ENCODE measurements around the gene TNFRSF14. TPM values are rescaled to one million over a fixed set of nuclear protein-coding genes. Genes with fewer than 3 reads are reported as not detected.

TNFRSF14 gene
- total RNA-seq, 1 experiment from 2014 or later = not detected

- Histone ChIP-seq H3K9me3 (replicated peaks) (no peaks in the 10 kb centered on the region), H3K36me3 (peaks cover 71% of the 10 kb centered on the region), H3K27me3 (no peaks in the 10 kb centered on the region), H3K27ac (no peak overlapping the region), H3K4me1 (no peaks in the 10 kb centered on the region), H3K4me3 (no peak overlapping the region)
- DNase-seq = no peak
Measured at GRCh38 chr1:2518528-2518927, 37.6 kb upstream of the TNFRSF14 start.

- H3K27ac ChIP-seq = no peak overlapping the region
- no peak for DNase-seq
- no peaks in the 10 kb centered on the region for H3K27me3 ChIP-seq
- H3K36me3 ChIP-seq = peaks cover 65% of the 10 kb centered on the region
- H3K4me3 ChIP-seq = no peak overlapping the region
- no peaks in the 10 kb centered on the region for H3K9me3 ChIP-seq (replicated peaks)
- H3K4me1 ChIP-seq = no peaks in the 10 kb centered on the region
Measured at GRCh38 chr1:2519029-2519685, 37.0 kb upstream of the TNFRSF14 start.

GRCh38 chr1:2519729-2520128 lies 36.4 kb upstream of the TNFRSF14 start:
- no peaks in the 10 kb centered on the region for H3K9me3 ChIP-seq (replicated peaks)
- no peak overlapping the region for H3K27ac ChIP-seq
- no peaks in the 10 kb centered on the region for H3K4me1 ChIP-seq
- DNase-seq = no peak
- H3K4me3 ChIP-seq = no peak overlapping the region
- H3K27me3 ChIP-seq = no peaks in the 10 kb centered on the region
- peaks cover 64% of the 10 kb centered on the region for H3K36me3 ChIP-seq

GRCh38 chr1:2520206-2520605 lies 36.0 kb upstream of the TNFRSF14 start:
- H3K4me1 ChIP-seq = no peaks in the 10 kb centered on the region
- no peaks in the 10 kb centered on the region for H3K9me3 ChIP-seq (replicated peaks)
- no peak overlapping the region for H3K4me3 ChIP-seq
- peaks cover 59% of the 10 kb centered on the region for H3K36me3 ChIP-seq
- no peak for DNase-seq
- H3K27ac ChIP-seq = no peak overlapping the region
- no peaks in the 10 kb centered on the region for H3K27me3 ChIP-seq

GRCh38 chr1:2520806-2521205 lies 35.4 kb upstream of the TNFRSF14 start:
- H3K4me1 ChIP-seq = no peaks in the 10 kb centered on the region
- no peaks in the 10 kb centered on the region for H3K9me3 ChIP-seq (replicated peaks)
- H3K27ac ChIP-seq = no peak overlapping the region
- DNase-seq = no peak
- no peak overlapping the region for H3K4me3 ChIP-seq
- peaks cover 57% of the 10 kb centered on the region for H3K36me3 ChIP-seq
- H3K27me3 ChIP-seq = no peaks in the 10 kb centered on the region

- peaks cover 43% of the 10 kb centered on the region for H3K36me3 ChIP-seq
- DNase-seq = no peak
- no peaks in the 10 kb centered on the region for H3K27me3 ChIP-seq
- peaks cover 6% of the 10 kb centered on the region for H3K4me1 ChIP-seq
- no peak overlapping the region for H3K27ac ChIP-seq
- H3K9me3 ChIP-seq (replicated peaks) = no peaks in the 10 kb centered on the region
- H3K4me3 ChIP-seq = no peak overlapping the region
Measured at GRCh38 chr1:2522230-2522629, 33.9 kb upstream of the TNFRSF14 start.

- DNase-seq = no peak
- H3K36me3 ChIP-seq = peaks cover 33% of the 10 kb centered on the region
- no peaks in the 10 kb centered on the region for H3K27me3 ChIP-seq
- no peak overlapping the region for H3K4me3 ChIP-seq
- H3K9me3 ChIP-seq (replicated peaks) = no peaks in the 10 kb centered on the region
- H3K4me1 ChIP-seq = peaks cover 8% of the 10 kb centered on the region
- no peak overlapping the region for H3K27ac ChIP-seq
Measured at GRCh38 chr1:2523191-2523890, 32.8 kb upstream of the TNFRSF14 start.

- Histone ChIP-seq H3K36me3 (peaks cover 27% of the 10 kb centered on the region), H3K4me3 (no peak overlapping the region), H3K27ac (no peak overlapping the region), H3K9me3 (replicated peaks) (no peaks in the 10 kb centered on the region), H3K27me3 (no peaks in the 10 kb centered on the region), H3K4me1 (peaks cover 8% of the 10 kb centered on the region)
- no peak for DNase-seq
Measured at GRCh38 chr1:2523891-2524609, 32.1 kb upstream of the TNFRSF14 start.

- H3K27ac ChIP-seq = peak overlapping the region; percentile 57
Measured at GRCh38 chr1:2525572-2525919, 30.6 kb upstream of the TNFRSF14 start.

GRCh38 chr1:2525920-2526823 lies 30.0 kb upstream of the TNFRSF14 start, which contains the start of gene PANK4:
Gene PANK4 (minus strand): TSS chr1:2526596. CDS start chr1:2526587, 9 bp downstream.
- Histone ChIP-seq H3K27ac (peak within 1 kb of the TSS; percentile 57), H3K27me3 (0 out of 2 replicates have a peak, but pooled peaks cover 4% of the 10 kb centered on the region), H3K36me3 (0 out of 2 replicates have a peak, but pooled peaks cover 10% of the 10 kb centered on the region), H3K4me3 (peak within 1 kb of the TSS; percentile 90), H3K4me1 (peaks cover 8% of the 10 kb centered on the region), H3K9me3 (replicated peaks) (no peaks in the 10 kb centered on the region)
- peak; percentile 95 to 96 for DNase-seq

More at GRCh38 chr1:2525572-2525919, 30.6 kb upstream of the TNFRSF14 start:
- Histone ChIP-seq H3K36me3 (peaks cover 16% of the 10 kb centered on the region), H3K27me3 (no peaks in the 10 kb centered on the region), H3K9me3 (replicated peaks) (no peaks in the 10 kb centered on the region), H3K4me3 (peak overlapping the region; percentile 90), H3K4me1 (peaks cover 8% of the 10 kb centered on the region)
- no peak for DNase-seq

- Histone ChIP-seq H3K27ac (no peak overlapping the region), H3K36me3 (0 out of 2 replicates have a peak, but pooled peaks cover 4% of the 10 kb centered on the region), H3K4me3 (peak overlapping the region; percentile 90), H3K27me3 (peaks cover 8% of the 10 kb centered on the region), H3K9me3 (replicated peaks) (no peaks in the 10 kb centered on the region), H3K4me1 (peaks cover 8% of the 10 kb centered on the region)
- peak; percentile 79 to 81 for DNase-seq
Measured at GRCh38 chr1:2526824-2527555, 29.2 kb upstream of the TNFRSF14 start.

GRCh38 chr1:2527556-2527860 lies 28.7 kb upstream of the TNFRSF14 start:
- H3K9me3 ChIP-seq (replicated peaks) = no peaks in the 10 kb centered on the region
- no peak for DNase-seq
- H3K4me3 ChIP-seq = no peak overlapping the region
- H3K27me3 ChIP-seq = peaks cover 12% of the 10 kb centered on the region
- H3K36me3 ChIP-seq = 0 out of 2 replicates have a peak, but pooled peaks cover 4% of the 10 kb centered on the region
- H3K4me1 ChIP-seq = peaks cover 8% of the 10 kb centered on the region
- no peak overlapping the region for H3K27ac ChIP-seq

- Histone ChIP-seq H3K27me3 (peaks cover 16% of the 10 kb centered on the region), H3K9me3 (replicated peaks) (no peaks in the 10 kb centered on the region), H3K4me3 (no peak overlapping the region), H3K27ac (no peak overlapping the region), H3K4me1 (peaks cover 8% of the 10 kb centered on the region), H3K36me3 (0 out of 2 replicates have a peak, but pooled peaks cover 3% of the 10 kb centered on the region)
- DNase-seq = no peak
Measured at GRCh38 chr1:2528016-2528415, 28.2 kb upstream of the TNFRSF14 start.

GRCh38 chr1:2528611-2528965 lies 27.6 kb upstream of the TNFRSF14 start:
- H3K9me3 ChIP-seq (replicated peaks) = no peaks in the 10 kb centered on the region
- H3K27me3 ChIP-seq = peaks cover 22% of the 10 kb centered on the region
- no peak for DNase-seq
- H3K36me3 ChIP-seq = no peaks in the 10 kb centered on the region
- no peak overlapping the region for H3K27ac ChIP-seq
- H3K4me3 ChIP-seq = no peak overlapping the region
- H3K4me1 ChIP-seq = peaks cover 8% of the 10 kb centered on the region

All from SJCRH30 (cell line).